HEK293 (cell line): ENCODE results near the gene GJD4.

Source experiments
- CTCF ChIA-PET: fragments of 350-600 bp; formaldehyde crosslinking; extraction: SDS; loops from one replicate; lab custom pipeline; 2021; ENCODE audit warnings: antibody characterized with exemption; lab: Yijun Ruan, JAX
- POLR2A ChIA-PET: fragments of 300-600 bp; formaldehyde crosslinking; extraction: SDS; loops from one replicate; lab custom pipeline; 2020; ENCODE audit warnings: antibody characterized with exemption, inconsistent platforms; lab: Yijun Ruan, JAX
- H3K27ac ChIP-seq: fragments of 200-500 bp; sonication (Bioruptor generic); 2 replicates; pipeline ENCODE4 v1.5.1; 2014; ENCODE audit warnings: low read depth, low read length, control low read depth, inconsistent platforms; ENCODE audit errors: extremely low read depth
- H3K36me3 ChIP-seq, 2 experiments: fragments of 200-500 bp in 1 of 2; sonication (Bioruptor generic) in 1 of 2; 1 replicate in 1 of 2; 2 replicates in 1 of 2; pipeline ENCODE4 v1.5.1; 2014 to 2017; ENCODE audit warnings: inconsistent platforms in 2 of 2, low read length in 2 of 2; ENCODE audit not compliant: control insufficient read depth in 2 of 2, insufficient read depth in 1 of 2
- H3K4me1 ChIP-seq: fragments of 200-500 bp; sonication (Bioruptor generic); 2 replicates; pipeline ENCODE4 v1.5.1; 2014; ENCODE audit warnings: mild to moderate bottlenecking, low read length, inconsistent platforms; ENCODE audit not compliant: control insufficient read depth, insufficient read depth
- H3K4me3 ChIP-seq: 2 replicates; pipeline ENCODE4 v1.5.1; 2011; ENCODE audit warnings: low read depth, mild to moderate bottlenecking, control low read depth, low read length, moderate library complexity
- H3K9me3 ChIP-seq: fragments of 200-500 bp; sonication (Bioruptor generic); 2 replicates; pipeline ENCODE4 v1.5.1; 2014; ENCODE audit warnings: low read depth, low read length, inconsistent platforms; ENCODE audit not compliant: control insufficient read depth, insufficient read depth
- BCL11A ChIP-seq: fragments of 450-650 bp; formaldehyde crosslinking; IDR thresholded peaks from 2 replicates; pipeline ENCODE4 v1.5.1; 2016; ENCODE audit warnings: low read depth, missing biosample characterization, missing genetic modification characterization
- GLI2 ChIP-seq: fragments of 450-650 bp; formaldehyde crosslinking; IDR thresholded peaks from 2 replicates; pipeline ENCODE4; 2017; ENCODE audit warnings: missing biosample characterization, missing genetic modification characterization, low read depth, borderline replicate concordance
- MEIS1 ChIP-seq: sonication (generic); formaldehyde crosslinking; IDR thresholded peaks from 2 replicates; pipeline ENCODE4 v1.8.1; 2022; ENCODE audit warnings: missing genetic modification reagents, mild to moderate bottlenecking, borderline replicate concordance
- OVOL3 ChIP-seq: fragments of 450-650 bp; formaldehyde crosslinking; IDR thresholded peaks from 2 replicates; pipeline ENCODE4 v1.5.1; 2016; ENCODE audit warnings: missing biosample characterization, missing genetic modification characterization
- PRDM4 ChIP-seq: fragments of 450-650 bp; formaldehyde crosslinking; IDR thresholded peaks from 2 replicates; pipeline ENCODE4 v1.5.1; 2017; ENCODE audit warnings: missing biosample characterization, missing genetic modification characterization
- REPIN1 ChIP-seq: fragments of 450-650 bp; formaldehyde crosslinking; IDR thresholded peaks from 2 replicates; pipeline ENCODE4 v1.5.1; 2017; ENCODE audit warnings: missing biosample characterization, missing genetic modification characterization, low read depth
- ZBTB10 ChIP-seq: fragments of 450-650 bp; formaldehyde crosslinking; IDR thresholded peaks from 2 replicates; pipeline ENCODE4 v1.5.1; 2016; ENCODE audit warnings: missing biosample characterization, missing genetic modification characterization
- ZBTB48 ChIP-seq: fragments of 450-650 bp; formaldehyde crosslinking; IDR thresholded peaks from 2 replicates; pipeline ENCODE4 v1.5.1; 2016; ENCODE audit warnings: missing biosample characterization, missing genetic modification characterization
- ZFP3 ChIP-seq: fragments of 450-650 bp; formaldehyde crosslinking; IDR thresholded peaks from 2 replicates; pipeline ENCODE4 v1.5.1; 2016; ENCODE audit warnings: low read depth, missing biosample characterization, missing genetic modification characterization
- ZNF114 ChIP-seq: fragments of 450-650 bp; formaldehyde crosslinking; IDR thresholded peaks from 2 replicates; pipeline ENCODE4 v1.5.0; 2017; ENCODE audit warnings: missing biosample characterization, missing genetic modification characterization
- ZNF138 ChIP-seq: fragments of 450-650 bp; formaldehyde crosslinking; IDR thresholded peaks from 2 replicates; pipeline ENCODE4 v1.5.1; 2016; ENCODE audit warnings: missing biosample characterization, missing genetic modification characterization, borderline replicate concordance
- ZNF19 ChIP-seq: fragments of 450-650 bp; formaldehyde crosslinking; IDR thresholded peaks from 2 replicates; pipeline ENCODE4; 2016; ENCODE audit warnings: missing biosample characterization, missing genetic modification characterization, low read depth
- ZNF248 ChIP-seq: fragments of 450-650 bp; formaldehyde crosslinking; IDR thresholded peaks from 2 replicates; pipeline ENCODE4 v1.5.1; 2017; ENCODE audit warnings: missing biosample characterization, missing genetic modification characterization
- ZNF341 ChIP-seq: fragments of 450-650 bp; formaldehyde crosslinking; IDR thresholded peaks from 2 replicates; pipeline ENCODE4; 2016; ENCODE audit warnings: low read depth, missing biosample characterization, missing genetic modification characterization
- ZNF521 ChIP-seq: fragments of 450-650 bp; formaldehyde crosslinking; IDR thresholded peaks from 2 replicates; pipeline ENCODE4 v1.5.1; 2017; ENCODE audit warnings: missing biosample characterization, mild to moderate bottlenecking, missing genetic modification characterization
- ZNF548 ChIP-seq: fragments of 450-650 bp; formaldehyde crosslinking; IDR thresholded peaks from 2 replicates; pipeline ENCODE4 v1.5.1; 2016; ENCODE audit warnings: missing biosample characterization, missing genetic modification characterization
- ZNF549 ChIP-seq: fragments of 450-650 bp; IDR thresholded peaks from 2 replicates; pipeline ENCODE4 v1.5.1; 2018; ENCODE audit warnings: missing biosample characterization, missing genetic modification characterization, mild to moderate bottlenecking, inconsistent platforms, moderate library complexity
- ZNF560 ChIP-seq: fragments of 450-650 bp; formaldehyde crosslinking; IDR thresholded peaks from 2 replicates; pipeline ENCODE4 v1.5.1; 2017; ENCODE audit warnings: missing biosample characterization, missing genetic modification characterization, borderline replicate concordance
- ZNF623 ChIP-seq: fragments of 450-650 bp; formaldehyde crosslinking; IDR thresholded peaks from 2 replicates; pipeline ENCODE4 v1.5.1; 2016; ENCODE audit warnings: missing biosample characterization, missing genetic modification characterization
- ZNF629 ChIP-seq: fragments of 450-650 bp; formaldehyde crosslinking; IDR thresholded peaks from 2 replicates; pipeline ENCODE4 v1.5.1; 2017; ENCODE audit warnings: missing biosample characterization, missing genetic modification characterization
- ZNF777 ChIP-seq: fragments of 450-650 bp; formaldehyde crosslinking; IDR thresholded peaks from 2 replicates; pipeline ENCODE4 v1.5.1; 2017; ENCODE audit warnings: missing biosample characterization, missing genetic modification characterization, borderline replicate concordance
- ZNF785 ChIP-seq: fragments of 450-650 bp; formaldehyde crosslinking; IDR thresholded peaks from 2 replicates; pipeline ENCODE4 v1.5.1; 2016; ENCODE audit warnings: missing biosample characterization, missing genetic modification characterization
- ZNF843 ChIP-seq: fragments of 450-650 bp; formaldehyde crosslinking; IDR thresholded peaks from 2 replicates; pipeline ENCODE4 v1.5.1; 2016; ENCODE audit warnings: missing biosample characterization, missing genetic modification characterization
- TF ChIP-seq, protein P1 (sequence below): fragments of 450-650 bp; formaldehyde crosslinking; conservative IDR thresholded peaks from 2 replicates; pipeline ENCODE4 v1.5.1; 2016; ENCODE audit warnings: low read depth, missing biosample characterization, missing genetic modification characterization
- TF ChIP-seq, protein P2 (sequence below): fragments of 450-650 bp; formaldehyde crosslinking; IDR thresholded peaks from 2 replicates; pipeline ENCODE4 v1.5.1; 2016; ENCODE audit warnings: missing biosample characterization, missing genetic modification characterization

Gene GJD4

GRCh38 chr10:35577926-35578617, 27.1 kb upstream of the GJD4 start:
- ChIA-PET CTCF (interaction anchor here (0.8 to 2.5 kb wide), 2 partner anchors 15 to 338 kb away, joined by 3 to 10 read pairs; no protein-coding TSS in a partner anchor), POLR2A (no interaction called here)
- Histone ChIP-seq H3K27ac (no peak overlapping the region), H3K9me3 (no peaks in the 10 kb centered on the region), H3K4me3 (no peak overlapping the region), H3K4me1 (no peaks in the 10 kb centered on the region)
- TF ChIP-seq ZNF521 (tag by site-specific recombination) = no peak
- no peak for TF ChIP-seq ZNF560 (tag by site-specific recombination)
- TF ChIP-seq ZNF549 (tag by site-specific recombination) = no peak
- no peak for TF ChIP-seq BCL11A (tag by site-specific recombination)
- no peak for TF ChIP-seq ZNF19 (tag by site-specific recombination)
- no peak for TF ChIP-seq ZBTB48 (tag by site-specific recombination)
- TF ChIP-seq ZBTB10 (tag by site-specific recombination) = no peak
- TF ChIP-seq ZNF138 (tag by site-specific recombination) = no peak
- TF ChIP-seq MEIS1 = no peak
- no peak for TF ChIP-seq ZNF114 (tag by site-specific recombination)
- TF ChIP-seq, all 188 proteins: peak for 0
- no peaks in the 10 kb centered on the region for H3K36me3 ChIP-seq

DNA sequence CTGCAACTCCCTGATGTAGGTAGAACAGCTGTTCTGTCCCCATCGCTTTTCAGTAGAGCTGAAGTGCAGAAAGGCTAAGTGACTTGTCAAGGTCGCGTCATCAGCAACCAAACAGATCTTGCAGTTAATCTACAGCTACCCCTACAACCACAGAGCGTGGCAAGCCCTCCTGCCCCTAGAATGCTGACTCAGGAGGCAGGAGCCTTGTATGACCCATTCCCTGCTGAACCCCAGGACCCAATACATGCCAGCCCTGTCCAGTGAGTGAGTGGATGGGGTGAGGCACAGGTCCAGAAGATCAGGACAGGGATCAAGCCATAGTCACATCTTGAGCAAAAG, 26.6 kb upstream of the GJD4 start:
- Histone ChIP-seq H3K27ac (no peak overlapping the region), H3K36me3 (no peaks in the 10 kb centered on the region), H3K9me3 (no peaks in the 10 kb centered on the region), H3K4me3 (no peak overlapping the region), H3K4me1 (no peaks in the 10 kb centered on the region)
- POLR2A ChIA-PET = no interaction called here
- CTCF ChIA-PET = interaction anchor here (0.7 to 2.5 kb wide), 3 partner anchors 16 to 339 kb away, joined by 3 to 10 read pairs (median 3); no protein-coding TSS in a partner anchor
- TF ChIP-seq, protein P1, sequence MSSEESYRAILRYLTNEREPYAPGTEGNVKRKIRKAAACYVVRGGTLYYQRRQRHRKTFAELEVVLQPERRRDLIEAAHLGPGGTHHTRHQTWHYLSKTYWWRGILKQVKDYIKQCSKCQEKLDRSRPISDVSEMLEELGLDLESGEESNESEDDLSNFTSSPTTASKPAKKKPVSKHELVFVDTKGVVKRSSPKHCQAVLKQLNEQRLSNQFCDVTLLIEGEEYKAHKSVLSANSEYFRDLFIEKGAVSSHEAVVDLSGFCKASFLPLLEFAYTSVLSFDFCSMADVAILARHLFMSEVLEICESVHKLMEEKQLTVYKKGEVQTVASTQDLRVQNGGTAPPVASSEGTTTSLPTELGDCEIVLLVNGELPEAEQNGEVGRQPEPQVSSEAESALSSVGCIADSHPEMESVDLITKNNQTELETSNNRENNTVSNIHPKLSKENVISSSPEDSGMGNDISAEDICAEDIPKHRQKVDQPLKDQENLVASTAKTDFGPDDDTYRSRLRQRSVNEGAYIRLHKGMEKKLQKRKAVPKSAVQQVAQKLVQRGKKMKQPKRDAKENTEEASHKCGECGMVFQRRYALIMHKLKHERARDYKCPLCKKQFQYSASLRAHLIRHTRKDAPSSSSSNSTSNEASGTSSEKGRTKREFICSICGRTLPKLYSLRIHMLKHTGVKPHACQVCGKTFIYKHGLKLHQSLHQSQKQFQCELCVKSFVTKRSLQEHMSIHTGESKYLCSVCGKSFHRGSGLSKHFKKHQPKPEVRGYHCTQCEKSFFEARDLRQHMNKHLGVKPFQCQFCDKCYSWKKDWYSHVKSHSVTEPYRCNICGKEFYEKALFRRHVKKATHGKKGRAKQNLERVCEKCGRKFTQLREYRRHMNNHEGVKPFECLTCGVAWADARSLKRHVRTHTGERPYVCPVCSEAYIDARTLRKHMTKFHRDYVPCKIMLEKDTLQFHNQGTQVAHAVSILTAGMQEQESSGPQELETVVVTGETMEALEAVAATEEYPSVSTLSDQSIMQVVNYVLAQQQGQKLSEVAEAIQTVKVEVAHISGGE = no peak
- TF ChIP-seq OVOL3 (tag by site-specific recombination) (no peak), ZFP3 (tag by site-specific recombination) (no peak), ZNF248 (tag by site-specific recombination) (no peak), ZNF341 (tag by site-specific recombination) (no peak), REPIN1 (tag by site-specific recombination) (no peak), ZNF623 (tag by site-specific recombination) (no peak), ZNF777 (tag by site-specific recombination) (no peak), GLI2 (tag by site-specific recombination) (no peak), ZNF843 (tag by site-specific recombination) (no peak), ZNF548 (tag by site-specific recombination) (no peak), ZNF785 (tag by site-specific recombination) (no peak), ZNF629 (tag by site-specific recombination) (no peak), PRDM4 (tag by site-specific recombination) (no peak), ZNF549 (tag by site-specific recombination) (no peak)
- TF ChIP-seq, protein P2, sequence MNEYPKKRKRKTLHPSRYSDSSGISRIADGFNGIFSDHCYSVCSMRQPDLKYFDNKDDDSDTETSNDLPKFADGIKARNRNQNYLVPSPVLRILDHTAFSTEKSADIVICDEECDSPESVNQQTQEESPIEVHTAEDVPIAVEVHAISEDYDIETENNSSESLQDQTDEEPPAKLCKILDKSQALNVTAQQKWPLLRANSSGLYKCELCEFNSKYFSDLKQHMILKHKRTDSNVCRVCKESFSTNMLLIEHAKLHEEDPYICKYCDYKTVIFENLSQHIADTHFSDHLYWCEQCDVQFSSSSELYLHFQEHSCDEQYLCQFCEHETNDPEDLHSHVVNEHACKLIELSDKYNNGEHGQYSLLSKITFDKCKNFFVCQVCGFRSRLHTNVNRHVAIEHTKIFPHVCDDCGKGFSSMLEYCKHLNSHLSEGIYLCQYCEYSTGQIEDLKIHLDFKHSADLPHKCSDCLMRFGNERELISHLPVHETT = no peak
